Activated naive CD4-positive, alpha-beta T cell treated with anti-CD3 and anti-CD28 coated beads, Interleukin-2, amount 50 U/mL, for 16 hours (primary cell): Measurements from ENCODE around the gene CNTNAP4.

Source experiments
- DNase-seq: peaks from one replicate; pipeline ENCODE4 v3.0.0-alpha.2; 2020

The CNTNAP4 gene

DNA sequence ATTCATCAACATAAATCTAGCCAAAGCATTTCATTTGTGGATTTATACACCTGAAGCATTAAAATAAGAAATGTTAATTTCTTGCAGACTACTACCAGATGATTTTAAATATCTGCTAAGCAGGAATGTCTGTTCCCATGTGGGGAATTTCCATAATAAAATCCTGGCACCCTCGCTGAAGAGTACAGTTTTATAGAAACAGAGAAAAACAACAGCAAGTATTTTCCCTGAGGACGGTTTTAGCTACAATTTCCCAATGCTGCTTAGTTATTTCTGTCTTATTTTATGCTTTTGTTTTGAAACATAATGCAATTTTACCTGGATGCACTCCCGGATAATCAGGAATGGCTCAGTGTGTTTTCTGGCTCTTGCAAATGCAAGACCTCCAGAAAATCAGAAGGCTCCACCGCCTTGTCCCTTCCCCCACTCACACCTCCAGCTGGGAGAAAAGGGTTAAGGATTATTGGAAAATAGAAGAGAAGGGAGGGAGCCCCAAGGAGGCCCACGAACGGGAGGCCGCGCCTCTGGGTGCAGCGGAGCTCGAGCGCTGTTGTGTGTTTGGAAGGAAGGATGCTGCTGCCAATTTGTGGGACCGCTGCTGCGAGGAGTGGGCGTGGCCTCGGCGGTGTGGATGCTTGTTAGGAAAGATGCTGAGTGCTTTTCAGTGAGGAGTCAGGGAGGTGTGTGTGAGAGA, at the start of gene CNTNAP4:
CNTNAP4 (plus strand) TSS at position 657 of the 694 bp plus-strand sequence. CDS start 262 bp downstream, outside the sequence.
- no peak for DNase-seq

DNA sequence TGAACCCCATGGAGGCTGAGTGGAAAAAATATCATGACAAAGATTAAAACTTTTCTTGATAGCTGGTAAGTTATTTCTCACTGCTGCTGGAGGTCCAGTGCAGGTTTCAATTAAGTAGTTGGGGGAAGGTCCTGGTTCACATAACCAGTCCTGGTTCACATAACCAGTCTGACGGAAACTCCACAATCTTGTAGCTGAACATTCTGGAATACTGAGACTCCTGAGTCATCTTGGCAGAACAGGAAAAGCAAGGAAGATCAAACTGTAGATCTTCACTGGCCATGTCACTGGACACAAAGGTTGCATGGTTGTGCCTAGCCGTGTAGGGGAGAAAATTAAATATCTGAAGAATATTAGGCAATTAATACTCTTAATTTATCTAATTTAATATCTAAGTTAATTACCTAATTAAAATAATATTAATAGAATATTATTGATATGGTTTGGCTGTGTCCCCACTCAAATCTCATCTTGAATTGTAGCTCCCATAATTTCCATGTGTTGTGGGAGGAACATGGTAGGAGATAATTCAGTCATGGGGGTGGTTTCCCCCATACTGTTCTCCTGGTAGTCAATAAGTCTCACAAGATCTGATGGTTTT, 48.6 kb upstream of the CNTNAP4 start:
- DNase-seq: no peak

DNA sequence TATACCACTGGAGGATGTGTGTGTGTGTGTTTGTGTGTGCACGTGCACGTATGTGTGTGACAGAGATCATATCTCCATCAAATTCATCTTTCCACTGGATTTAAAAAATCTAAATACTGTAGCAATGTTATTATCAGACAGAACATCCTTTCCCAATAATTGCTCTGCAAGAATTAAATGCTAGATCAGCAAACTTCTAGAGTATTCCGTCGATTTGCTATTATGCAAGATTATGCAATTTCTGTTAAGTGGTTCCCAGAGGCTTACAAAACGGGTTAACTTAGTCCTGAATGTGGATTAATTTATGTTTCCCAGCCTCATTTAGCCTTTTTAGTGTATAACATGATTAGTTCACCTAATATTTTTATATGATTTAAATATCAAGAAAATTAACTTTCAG, 44.5 kb upstream of the CNTNAP4 start:
- no peak for DNase-seq

DNA sequence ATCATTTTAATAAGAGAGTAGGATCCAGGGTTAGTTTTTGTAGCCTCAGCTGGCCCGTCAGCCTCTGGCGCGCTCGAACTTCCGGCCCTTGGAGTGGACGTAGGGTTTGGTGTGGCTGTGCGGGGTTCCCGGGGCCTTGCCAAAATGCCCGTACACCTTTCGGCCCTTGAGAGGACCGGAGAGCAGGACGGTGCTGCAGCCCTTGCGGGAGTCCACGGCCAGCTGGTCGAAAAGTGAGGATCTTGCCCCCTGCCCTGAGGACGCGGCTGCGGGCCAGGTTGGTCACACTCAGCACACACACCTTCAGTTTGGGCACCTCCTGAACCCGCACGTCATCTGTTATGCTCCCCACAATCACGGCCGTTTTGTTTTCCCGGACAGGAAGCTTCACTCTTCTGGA, 42.2 kb upstream of the CNTNAP4 start:
- DNase-seq: no peak

DNA sequence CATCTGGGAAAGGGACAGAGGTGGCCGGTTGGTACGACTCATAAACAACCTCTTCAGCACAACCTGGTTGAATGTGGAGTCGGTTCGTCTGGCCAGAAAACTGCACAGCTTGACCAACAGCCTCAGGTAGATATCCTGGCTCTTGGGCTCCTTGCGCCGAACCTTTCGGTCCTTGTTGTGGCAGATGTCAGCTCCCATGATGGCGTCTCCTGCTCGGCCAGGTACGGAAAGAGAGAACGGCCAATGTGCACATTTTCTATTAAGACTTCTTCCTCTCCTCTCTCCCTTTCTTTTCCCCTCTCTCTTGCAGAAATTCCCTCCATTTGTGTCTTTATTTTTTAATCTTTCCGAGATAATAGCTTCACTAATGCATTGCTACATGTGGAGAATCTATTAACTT, 41.8 kb upstream of the CNTNAP4 start:
- no peak for DNase-seq

DNA sequence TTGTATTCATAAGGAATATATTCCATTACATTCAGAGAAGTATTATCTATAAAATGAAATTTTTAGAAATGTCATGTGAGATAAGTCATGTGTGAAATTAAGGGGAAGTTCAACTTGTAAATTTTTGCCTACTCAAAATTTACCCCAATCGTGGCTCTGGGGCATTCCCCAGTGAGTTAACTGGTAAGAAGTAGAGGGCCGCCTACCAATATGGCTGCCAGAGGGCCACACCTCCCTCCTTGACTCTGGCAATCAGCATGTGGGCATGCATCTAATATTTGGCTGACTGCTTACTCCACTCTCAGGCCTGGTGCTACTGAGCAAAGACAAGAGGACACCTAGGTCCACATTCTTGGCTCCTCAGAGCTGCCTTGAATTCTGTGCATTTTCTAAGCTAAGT, 39.7 kb upstream of the CNTNAP4 start:
- DNase-seq: no peak

DNA sequence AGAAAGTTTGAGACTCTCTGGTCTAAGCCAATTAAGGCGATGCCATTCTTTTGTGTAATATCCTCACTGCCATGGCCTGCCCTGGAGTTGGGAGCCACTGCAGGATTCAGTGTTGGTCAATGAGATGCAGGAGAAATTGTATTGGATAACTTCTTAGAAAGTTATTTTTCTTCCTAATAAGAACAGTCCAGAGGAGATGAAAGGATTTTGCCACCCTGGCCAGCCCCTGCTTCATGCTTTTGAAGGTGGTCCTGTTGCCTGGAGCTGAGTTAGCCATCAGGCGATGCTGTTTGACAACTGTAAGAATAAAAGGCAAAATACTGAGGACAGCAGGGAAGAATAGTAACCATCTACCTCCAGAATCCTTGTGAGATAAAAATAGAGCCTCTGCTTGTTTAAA, 35.4 kb upstream of the CNTNAP4 start:
- DNase-seq: no peak

DNA sequence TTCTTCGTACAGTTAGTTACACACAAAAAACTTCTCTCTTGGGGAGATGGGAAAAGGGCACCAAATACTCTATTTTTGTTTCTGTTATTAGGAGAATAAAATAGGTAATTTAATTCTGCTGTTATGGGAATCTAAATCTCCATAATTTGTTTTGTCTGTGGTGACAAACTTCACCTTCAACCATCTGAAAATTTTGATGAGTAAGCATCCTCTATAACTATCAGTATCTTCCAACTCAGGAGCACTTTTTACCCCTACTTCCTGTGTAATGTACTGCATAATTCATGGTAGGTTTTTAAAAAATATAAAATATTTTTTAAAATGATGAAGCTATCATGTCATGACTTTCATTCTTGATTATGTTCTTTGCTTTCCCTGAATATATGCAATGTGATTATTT, 33.6 kb upstream of the CNTNAP4 start:
- DNase-seq: no peak

DNA sequence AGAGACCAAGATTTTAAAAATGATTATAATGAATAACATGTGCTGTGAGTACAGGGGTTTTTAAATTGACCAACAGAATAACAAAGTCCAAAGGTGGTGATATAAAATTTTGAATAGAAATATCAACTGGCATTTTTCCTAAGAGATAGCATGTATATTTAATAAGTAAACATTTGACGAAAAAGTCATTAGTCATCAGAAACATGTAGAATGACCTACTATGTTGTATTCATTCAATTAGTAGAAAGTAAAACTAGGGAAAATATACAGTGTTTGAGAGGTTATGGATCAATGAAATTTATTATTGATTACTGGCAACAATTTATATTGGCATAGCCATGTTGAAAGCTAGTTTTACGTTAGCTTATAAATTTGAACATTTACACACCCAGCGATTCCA, 30.6 kb upstream of the CNTNAP4 start:
- no peak for DNase-seq

DNA sequence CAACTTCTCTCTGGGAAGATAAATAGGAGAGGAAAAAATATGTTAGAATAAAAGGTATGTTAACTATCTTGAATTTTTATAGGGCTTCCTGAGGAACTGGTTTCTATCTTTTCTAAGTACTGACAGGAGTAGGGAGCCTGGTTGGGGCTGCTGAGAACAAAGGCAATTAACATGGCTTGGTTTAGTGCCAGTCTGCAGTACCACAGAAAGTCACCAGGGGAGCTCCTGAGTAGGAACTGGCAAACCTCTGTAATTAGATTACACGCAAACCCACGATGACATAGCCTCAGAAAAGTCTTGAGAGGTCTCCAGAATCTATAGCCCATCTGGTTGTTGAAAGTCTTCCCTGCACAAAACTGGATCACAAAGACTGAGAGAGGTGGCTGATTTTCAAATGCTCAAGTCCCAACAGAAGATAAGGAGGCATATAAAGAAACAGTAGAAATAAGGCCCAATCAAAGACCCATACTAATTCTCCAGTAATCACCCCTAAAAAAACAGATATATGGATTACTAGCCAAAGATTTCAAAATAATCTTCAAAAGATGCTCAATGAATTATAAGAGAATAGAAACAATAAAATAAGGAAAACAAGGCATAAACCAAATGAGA, 11.7 kb upstream of the CNTNAP4 start:
- DNase-seq: no peak

DNA sequence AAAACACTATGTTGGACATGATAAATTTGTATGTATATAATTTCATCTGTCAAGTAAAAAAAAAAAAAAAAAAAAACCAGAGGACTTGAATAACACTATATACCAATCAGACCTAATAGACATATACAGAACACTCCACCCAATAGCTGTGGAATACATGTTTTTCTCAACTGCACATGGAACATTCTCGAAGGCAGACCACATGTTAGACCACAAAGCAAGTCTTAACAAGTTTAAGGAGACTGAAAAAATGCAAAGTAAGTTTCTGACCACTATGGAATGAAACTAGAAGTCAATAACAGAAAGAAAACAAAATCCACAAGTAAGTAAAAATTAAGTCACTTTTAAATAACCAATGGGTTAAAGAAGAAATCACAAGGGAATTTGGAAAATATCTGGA, 8.4 kb upstream of the CNTNAP4 start:
- no peak for DNase-seq

DNA sequence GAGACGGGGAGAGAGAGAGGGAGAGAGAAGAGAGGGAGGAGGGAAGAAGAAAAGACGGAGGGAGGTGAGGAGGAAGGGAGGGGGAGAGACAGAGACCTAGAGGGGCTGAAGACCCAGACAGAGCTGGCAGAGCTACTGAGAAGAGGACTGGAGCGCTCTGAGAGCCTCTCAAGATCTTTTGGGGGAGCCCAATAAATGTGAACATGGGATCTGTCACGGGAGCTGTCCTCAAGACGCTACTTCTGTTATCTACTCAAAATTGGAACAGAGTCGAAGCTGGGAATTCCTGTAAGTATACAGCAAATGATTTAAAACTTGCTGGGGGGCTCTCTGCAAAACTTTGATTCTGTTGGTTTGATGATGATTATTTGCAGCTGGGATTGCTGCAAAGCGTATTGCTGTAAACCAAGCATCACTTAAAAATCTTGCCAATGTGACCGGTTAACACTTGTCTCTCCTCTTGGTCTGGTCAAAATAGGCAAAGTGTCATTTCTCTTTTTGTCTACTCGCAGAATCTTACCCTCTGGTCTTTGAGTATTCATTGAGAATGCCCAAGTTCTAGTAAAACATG, 344 bp downstream of the CNTNAP4 start:
- no peak for DNase-seq

DNA sequence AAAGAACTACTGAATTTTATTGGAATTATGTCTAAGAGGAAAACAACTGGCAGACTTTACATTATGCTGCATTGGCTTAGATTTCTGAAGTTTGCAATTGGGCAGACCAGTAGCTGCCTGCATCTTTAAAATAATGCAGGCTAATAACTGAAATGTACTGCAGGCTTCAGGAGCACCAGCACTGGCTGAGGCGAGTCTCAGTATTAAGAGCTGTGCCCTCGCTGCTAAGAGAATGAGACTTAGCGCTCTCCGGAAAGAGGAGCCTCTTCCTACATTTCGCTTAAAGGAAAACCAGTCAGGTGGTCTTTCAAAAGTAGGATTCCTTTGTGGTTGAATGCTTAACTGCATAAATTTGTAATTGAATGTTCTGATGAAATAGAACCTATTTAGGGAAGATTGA, 885 bp downstream of the CNTNAP4 start:
- DNase-seq: no peak

DNA sequence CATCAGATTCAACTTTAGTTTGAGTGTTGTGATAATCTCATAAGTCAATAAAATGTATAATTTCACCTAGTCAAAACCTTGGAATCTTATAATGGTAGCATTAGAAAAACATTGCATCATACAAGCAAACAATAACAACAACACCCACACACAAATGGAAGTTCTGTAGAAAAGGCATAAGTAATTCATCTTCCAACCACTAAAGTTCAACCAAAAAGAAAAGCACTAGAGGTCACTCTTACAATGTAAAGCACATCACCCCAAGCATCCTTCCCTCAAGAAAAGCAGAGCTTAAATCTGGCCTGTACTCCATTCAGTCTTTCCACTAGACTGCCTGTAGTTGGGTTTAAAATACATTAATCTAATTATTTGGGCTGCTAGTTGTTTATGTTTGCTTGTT, 1.8 kb downstream of the CNTNAP4 start:
- DNase-seq: no peak

DNA sequence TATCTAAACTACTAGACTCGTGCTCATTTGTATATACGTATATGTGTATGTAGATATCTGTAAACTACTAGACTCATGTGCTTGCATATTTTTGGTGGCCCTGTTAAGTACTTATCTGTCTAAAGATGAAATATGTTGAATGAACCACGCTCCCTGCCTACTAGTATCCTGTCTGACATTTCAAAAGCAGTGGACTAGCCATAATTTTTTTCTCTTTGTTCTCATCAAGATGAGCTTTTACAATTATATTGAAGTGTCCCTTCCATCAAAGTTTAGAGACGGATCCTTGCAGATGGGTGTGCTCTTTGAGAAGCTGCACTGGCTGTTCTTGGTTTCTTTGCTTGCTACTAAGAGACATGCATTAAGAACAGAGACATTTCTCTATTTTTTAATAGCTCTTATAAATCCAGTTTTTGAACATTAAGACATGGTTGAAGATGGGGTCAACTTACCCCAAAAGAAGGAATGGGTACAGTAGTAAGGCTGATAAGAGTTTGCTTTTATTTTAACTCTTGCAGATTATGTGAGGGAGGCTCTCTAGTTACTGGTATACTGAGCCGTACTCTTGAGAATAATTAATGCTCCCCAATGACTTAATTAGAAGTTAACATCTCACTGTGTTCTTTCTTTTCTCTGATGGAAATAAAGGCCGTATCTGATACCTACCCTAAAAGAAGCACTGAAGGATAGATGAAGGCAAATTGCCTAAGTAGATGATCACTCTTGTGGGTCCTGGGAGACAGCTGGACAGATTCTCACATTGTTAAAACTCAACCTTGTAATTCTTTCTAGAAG, 3.4 kb downstream of the CNTNAP4 start:
- no peak for DNase-seq

DNA sequence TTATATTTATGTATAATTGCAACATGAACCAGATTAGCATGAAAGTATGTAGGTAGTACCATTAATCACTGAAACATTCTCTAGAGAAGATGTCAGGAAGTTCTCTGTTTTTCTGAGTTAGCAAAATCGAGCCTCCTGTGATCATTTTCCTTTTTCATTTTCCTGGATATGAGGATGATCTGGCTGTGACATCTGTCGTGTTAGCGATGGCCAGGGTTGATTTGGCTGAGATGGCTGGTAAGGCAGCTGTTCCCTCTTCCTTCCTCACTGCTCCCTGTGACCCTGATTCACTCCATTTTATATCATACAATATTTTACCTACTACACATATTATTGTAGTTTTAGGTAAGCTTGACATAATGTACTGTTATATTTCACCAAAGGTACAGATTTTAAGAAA, 10.3 kb downstream of the CNTNAP4 start:
- no peak for DNase-seq

DNA sequence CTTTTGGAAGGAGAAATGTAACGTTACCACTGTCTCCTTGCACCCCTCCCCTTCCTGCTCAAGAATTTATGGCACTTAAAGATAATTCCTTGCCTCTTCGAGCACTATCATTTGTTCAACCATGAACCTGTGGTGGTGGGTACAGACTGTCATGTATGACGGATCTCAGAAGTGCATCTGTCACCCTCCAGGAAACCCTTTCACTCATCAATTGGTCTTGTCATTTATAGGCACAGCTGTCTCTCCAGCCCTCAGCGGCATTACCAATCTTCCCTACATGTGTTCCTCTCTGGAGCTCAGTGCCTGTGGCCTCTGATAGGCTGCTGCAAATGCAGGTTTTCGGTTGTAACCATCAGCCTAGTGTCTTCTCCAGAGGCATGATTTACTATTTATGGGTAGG, 15.0 kb downstream of the CNTNAP4 start:
- DNase-seq: no peak

DNA sequence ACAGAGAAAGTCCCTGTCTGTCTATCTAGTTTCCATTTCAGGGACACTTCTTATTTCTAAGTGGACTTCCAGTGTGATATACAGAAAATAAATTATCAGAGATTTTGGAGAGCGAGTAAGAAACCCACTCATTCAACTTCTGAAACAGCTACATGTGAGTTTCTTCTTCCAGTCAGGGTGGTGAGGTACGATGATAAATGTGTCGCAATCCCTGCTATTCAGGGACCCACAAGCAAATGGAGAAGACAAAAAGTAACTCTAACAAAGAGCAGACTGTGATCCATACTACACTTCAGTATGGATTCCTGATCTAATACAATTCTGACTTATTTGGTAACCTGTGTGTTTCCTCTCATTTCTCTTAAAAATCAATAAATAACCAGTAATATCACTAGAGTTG, 16.8 kb downstream of the CNTNAP4 start:
- DNase-seq: no peak

DNA sequence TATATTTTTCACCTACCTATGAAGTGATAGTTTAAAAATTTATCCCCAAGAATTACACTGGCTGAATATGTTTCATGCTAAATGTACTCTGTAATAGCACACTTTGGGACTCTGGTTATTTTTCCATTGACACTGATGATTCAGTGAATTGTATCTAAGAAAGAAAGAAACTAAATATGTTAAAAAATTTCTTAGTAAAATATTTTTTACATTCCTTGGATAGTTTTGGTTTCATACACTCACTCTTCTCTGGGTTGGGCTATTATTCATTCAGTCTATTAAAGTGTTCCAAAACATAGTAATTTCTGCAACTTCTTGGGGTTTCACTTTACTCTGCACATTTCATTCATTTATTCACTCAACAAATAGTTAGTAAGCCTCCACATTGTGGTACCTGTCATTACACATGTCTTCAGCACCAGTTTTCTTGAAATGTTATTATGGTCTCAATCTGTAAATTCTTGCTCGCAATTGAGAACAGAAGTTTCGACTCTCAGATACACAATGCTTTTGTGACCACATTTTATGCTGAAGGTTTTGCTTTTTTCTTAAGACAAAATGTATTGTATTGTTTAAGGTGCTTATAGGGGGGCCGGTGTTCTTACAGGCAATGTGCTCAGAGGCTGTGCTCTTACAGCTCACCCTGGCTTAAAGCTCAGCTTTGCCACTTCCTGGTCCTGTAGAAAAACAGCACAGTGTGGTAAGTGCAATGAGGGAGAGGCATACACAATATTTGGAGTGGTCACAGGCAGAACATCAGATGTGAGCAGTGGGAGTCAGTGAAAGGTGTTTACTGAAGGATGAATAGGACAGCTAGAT, 17.4 kb downstream of the CNTNAP4 start:
- DNase-seq: no peak

DNA sequence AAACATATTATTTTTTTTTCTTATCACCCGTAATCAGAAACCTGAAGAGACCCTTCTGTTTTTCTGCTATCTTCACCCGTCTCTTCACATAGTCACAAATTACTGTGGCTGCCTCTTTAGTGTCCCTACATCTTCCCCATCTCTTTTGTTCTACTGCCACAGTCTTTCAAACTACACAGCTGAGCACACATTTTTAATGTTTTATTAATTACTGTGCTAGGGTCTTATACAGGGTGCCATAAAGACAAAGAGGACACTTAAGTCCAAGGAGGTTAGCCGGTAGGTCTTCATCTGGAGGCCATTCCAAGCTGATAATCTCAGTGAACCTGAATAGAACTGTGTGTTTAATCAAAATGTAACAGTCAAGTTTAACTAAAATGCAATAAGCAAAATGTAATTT, 20.7 kb downstream of the CNTNAP4 start:
- DNase-seq: no peak

DNA sequence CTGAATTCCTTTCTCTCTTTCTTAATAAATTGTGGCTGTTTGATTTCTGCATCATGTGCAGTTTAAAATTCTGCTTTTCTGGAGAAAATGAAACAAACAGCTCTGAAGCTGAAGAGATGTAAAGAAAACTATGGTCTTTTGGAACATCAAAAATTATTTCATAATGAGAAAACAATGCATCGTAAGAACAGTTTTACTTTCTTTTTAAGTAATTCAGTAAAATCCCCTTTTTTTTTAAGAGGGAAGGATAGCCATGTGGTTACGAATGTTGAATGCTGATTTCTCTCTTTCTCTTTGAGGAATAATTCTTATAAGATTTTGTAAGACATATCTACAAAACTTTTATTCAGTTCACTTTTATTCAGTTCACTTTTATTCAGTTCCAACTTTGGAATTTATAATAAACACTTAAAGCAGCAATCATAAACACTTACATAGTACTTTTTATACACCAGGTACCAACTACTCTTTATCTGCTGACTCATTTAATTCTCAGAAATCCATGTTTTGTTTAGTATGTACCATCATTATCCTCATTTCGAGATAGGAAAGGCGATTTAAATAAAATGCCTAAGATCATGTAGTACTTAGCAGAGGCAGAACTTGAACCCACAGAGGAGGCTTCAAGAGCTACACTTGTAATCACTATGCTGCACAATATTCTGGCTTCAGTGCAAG, 26.6 kb downstream of the CNTNAP4 start:
- no peak for DNase-seq
